H1 (cell line): ENCODE results near the gene PPM1F. TPM values are rescaled to one million over a fixed set of nuclear protein-coding genes. Genes with fewer than 3 reads are reported as not detected.
"Not testable (repeated sequence)": the region's sequence is repeated elsewhere in the genome, so short reads cannot be mapped to it uniquely, and the experiment has no call there.

Experiments
- CTCF ChIA-PET: fragments of 300-600 bp; sonication (Branson Sonifier 250); formaldehyde crosslinking; loops from one replicate; lab custom pipeline; 2021; ENCODE audit not compliant: partially characterized antibody; lab: Charles Lee
- POLR2A ChIA-PET: fragments of 300-600 bp; sonication (Branson Sonifier 250); formaldehyde crosslinking; loops from one replicate; lab custom pipeline; 2021; ENCODE audit warnings: inconsistent platforms; ENCODE audit not compliant: partially characterized antibody; lab: Charles Lee
- DNase-seq, 2 experiments: peaks; one replicate each; pipeline versions ENCODE4 v3.0.0 to v3.0.0-alpha.2; 2010 to 2022; ENCODE audit warnings: low spot score in 2 of 2, low read depth in 1 of 2, mixed read lengths in 1 of 2
- FAIRE-seq: peaks from 2 replicates; lab custom pipeline; 2011; peaks lifted over from hg19 to GRCh38; lab: Jason Lieb, UNC
- H2AFZ ChIP-seq: 2 replicates; pipeline ENCODE4 v1.8.1; 2012; ENCODE audit warnings: low read length, inconsistent platforms
- H2AK5ac ChIP-seq: 2 replicates; pipeline ENCODE4 v1.6.1; 2013; ENCODE audit warnings: low read depth, low read length
- H2BK120ac ChIP-seq: replicated peaks from 2 replicates; pipeline ENCODE3; 2013; ENCODE audit warnings: low read depth, low read length, inconsistent platforms
- H2BK12ac ChIP-seq: 2 replicates; pipeline ENCODE4 v1.6.1; 2013; ENCODE audit warnings: low read depth, low read length
- H2BK15ac ChIP-seq: 2 replicates; pipeline ENCODE4 v1.6.1; 2013; ENCODE audit warnings: low read length
- H2BK20ac ChIP-seq: 2 replicates; pipeline ENCODE4 v1.6.1; 2013; ENCODE audit warnings: low read length
- H2BK5ac ChIP-seq: 2 replicates; pipeline ENCODE4 v1.6.1; 2013; ENCODE audit warnings: low read depth, low read length
- H3K14ac ChIP-seq: 2 replicates; pipeline ENCODE4 v1.6.1; 2013; ENCODE audit warnings: inconsistent platforms; ENCODE audit not compliant: insufficient read length
- H3K18ac ChIP-seq: 2 replicates; pipeline ENCODE4 v1.6.1; 2013; ENCODE audit warnings: low read length; ENCODE audit errors: extremely low read depth
- H3K23ac ChIP-seq: 2 replicates; pipeline ENCODE4 v1.6.1; 2013; ENCODE audit warnings: inconsistent platforms; ENCODE audit not compliant: insufficient read length
- H3K23me2 ChIP-seq: 2 replicates; pipeline ENCODE4 v1.6.1; 2013; ENCODE audit warnings: low read depth, low read length
- H3K27ac ChIP-seq: 2 replicates; pipeline ENCODE4 v1.6.1; 2011; ENCODE audit warnings: low read depth, low read length, inconsistent platforms
- H3K27me3 ChIP-seq, 4 experiments: replicated peaks in 1 of 4; 1 replicate in 1 of 4; 2 replicates in 3 of 4; pipeline versions ENCODE4 v1.6.1 to v1.8.1; 2011 to 2013; ENCODE audit warnings: low read length in 3 of 4, mild to moderate bottlenecking in 3 of 4, inconsistent platforms in 2 of 4, mixed read lengths in 2 of 4, moderate library complexity in 1 of 4; ENCODE audit not compliant: control insufficient read depth in 3 of 4, insufficient read depth in 3 of 4; ENCODE audit errors: extremely low read depth in 1 of 4
- H3K36me3 ChIP-seq, 4 experiments: 2 replicates each; pipeline versions ENCODE4 v1.6.1 to v1.8.1; 2011 to 2013; ENCODE audit warnings: mild to moderate bottlenecking in 4 of 4, low read length in 3 of 4, moderate library complexity in 2 of 4, control low read depth in 1 of 4, inconsistent platforms in 1 of 4; ENCODE audit not compliant: insufficient read depth in 4 of 4, control insufficient read depth in 2 of 4
- H3K4ac ChIP-seq: replicated peaks from 2 replicates; pipeline ENCODE3; 2013; ENCODE audit warnings: low read length, low read depth, mixed read lengths, inconsistent platforms; ENCODE audit not compliant: insufficient read length
- H3K4me1 ChIP-seq, 4 experiments: replicated peaks in 1 of 4; 1 replicate in 1 of 4; 2 replicates in 3 of 4; pipeline versions ENCODE4 v1.6.1 to v1.8.1; 2011 to 2013; ENCODE audit warnings: low read length in 3 of 4, inconsistent platforms in 2 of 4, mixed read lengths in 1 of 4; ENCODE audit not compliant: insufficient read depth in 4 of 4, control insufficient read depth in 3 of 4
- H3K4me2 ChIP-seq, 2 experiments: 2 replicates each; pipeline versions ENCODE4 v1.6.1 to v1.8.1; 2011 to 2013; ENCODE audit warnings: low read depth in 2 of 2, low read length in 2 of 2, control low read depth in 1 of 2, inconsistent platforms in 1 of 2, mild to moderate bottlenecking in 1 of 2; ENCODE audit not compliant: insufficient read depth in 1 of 2
- H3K4me3 ChIP-seq, 4 experiments: fragments of 200-600, 300-600 bp in 1 of 4; sonication (generic), shearing (Covaris generic), sonication (Bioruptor Twin) in 1 of 4; 2 replicates each; pipeline versions ENCODE4 v1.5.1 to v1.8.1; 2011 to 2016; ENCODE audit warnings: low read length in 4 of 4, low read depth in 3 of 4, control low read depth in 2 of 4, inconsistent platforms in 2 of 4, mild to moderate bottlenecking in 2 of 4, mixed read lengths in 1 of 4, moderate library complexity in 1 of 4; ENCODE audit not compliant: insufficient read depth in 2 of 4; ENCODE audit errors: extremely low read depth in 1 of 4
- H3K56ac ChIP-seq: replicated peaks from 2 replicates; pipeline ENCODE3; 2013; ENCODE audit warnings: low read depth, mild to moderate bottlenecking, mixed read lengths, low read length, inconsistent platforms; ENCODE audit not compliant: insufficient read length
- H3K79me1 ChIP-seq: 2 replicates; pipeline ENCODE4 v1.6.1; 2013; ENCODE audit warnings: low read depth, low read length, control low read depth
- H3K79me2 ChIP-seq, 2 experiments: 2 replicates each; pipeline versions ENCODE4 v1.6.1 to v1.8.1; 2012 to 2013; ENCODE audit warnings: low read length in 2 of 2, mild to moderate bottlenecking in 2 of 2, inconsistent platforms in 1 of 2; ENCODE audit not compliant: insufficient read depth in 2 of 2, control insufficient read depth in 1 of 2
- H3K9ac ChIP-seq, 4 experiments: replicated peaks in 1 of 4; 1 replicate in 1 of 4; 2 replicates in 3 of 4; pipeline versions ENCODE4 v1.6.1 to v1.8.1; 2011 to 2013; ENCODE audit warnings: low read depth in 3 of 4, low read length in 3 of 4, control low read depth in 2 of 4, mild to moderate bottlenecking in 2 of 4, moderate library complexity in 2 of 4, inconsistent platforms in 1 of 4; ENCODE audit errors: extremely low read depth in 1 of 4
- H3K9me3 ChIP-seq, 2 experiments: 2 replicates each; pipeline versions ENCODE4 v1.6.1 to v1.8.1; 2012 to 2013; ENCODE audit warnings: mild to moderate bottlenecking in 2 of 2, moderate library complexity in 2 of 2, control low read depth in 1 of 2, inconsistent platforms in 1 of 2, low read depth in 1 of 2, low read length in 1 of 2, mixed read lengths in 1 of 2; ENCODE audit not compliant: insufficient read depth in 2 of 2
- H4K20me1 ChIP-seq, 2 experiments: replicated peaks in 1 of 2; 2 replicates each; pipeline versions ENCODE3 to v1.8.1; 2011 to 2013; ENCODE audit warnings: inconsistent platforms in 2 of 2, low read length in 2 of 2, mild to moderate bottlenecking in 1 of 2; ENCODE audit not compliant: insufficient read depth in 2 of 2, control insufficient read depth in 1 of 2
- H4K5ac ChIP-seq: 2 replicates; pipeline ENCODE4 v1.6.1; 2013; ENCODE audit warnings: low read length, low read depth, mixed read lengths, inconsistent platforms; ENCODE audit not compliant: insufficient read length
- H4K8ac ChIP-seq: 2 replicates; pipeline ENCODE4 v1.8.0; 2013; ENCODE audit warnings: mild to moderate bottlenecking, moderate library complexity, low read length, inconsistent platforms; ENCODE audit not compliant: insufficient read depth; ENCODE audit errors: extremely low read depth
- H4K91ac ChIP-seq: replicated peaks from 2 replicates; pipeline ENCODE3; 2013; ENCODE audit warnings: low read length, mixed read lengths, inconsistent platforms; ENCODE audit not compliant: insufficient read length
- TAF7 ChIP-seq: optimal IDR thresholded peaks from 2 replicates; pipeline ENCODE3; 2011; ENCODE audit warnings: low read depth, mild to moderate bottlenecking, inconsistent platforms, low read length, moderate library complexity, borderline replicate concordance
- WGBS, 2 experiments: shearing (Covaris generic) in 1 of 2; methylation state at CpG; one replicate each; pipeline versions ENCODE4 v1.1.6 to v1.1.7; 2013 to 2015; ENCODE audit warnings: low lambda C conversion rate in 2 of 2, mixed read lengths in 2 of 2, inconsistent platforms in 1 of 2, low coverage in 1 of 2, missing lambda C conversion rate in 1 of 2; ENCODE audit not compliant: insufficient replicate concordance in 2 of 2, insufficient coverage in 1 of 2, insufficient read length in 1 of 2; ENCODE audit errors: extremely low coverage in 1 of 2, missing lambda C conversion rate in 1 of 2; 5-methylcytosine and 5-hydroxymethylcytosine counted together
- polyA plus RNA-seq, 7 experiments: library from polyadenylated mRNA; depleted of rRNA in 3 of 7; stranded (reverse) in 5 of 7; unstranded in 2 of 7; fragments of >200 nt in 5 of 7; fragments of 200-250 nt in 2 of 7; gene quantifications; 1 replicate in 5 of 7; 2 replicates in 1 of 7; 4 replicates in 1 of 7; pipeline versions ENCODE4 v1.2.1 to v1.2.3, GENCODE V29; 2011 to 2013; ENCODE audit warnings: missing spikeins in 2 of 7, mixed read lengths in 2 of 7
- total RNA-seq: library from RNA; stranded (reverse); fragmentation: NEBNext Ultra II Directional; extraction: Animal tissue kit (Norgen Biotek cat#: 25700); gene quantifications from 2 replicates; pipeline ENCODE4 v1.2.1, GENCODE V29; 2021

The PPM1F gene
- total and polyA plus RNA-seq, 2 of the 8 experiments (the other 6 are each of a cell fraction or from before 2014, with no cell fraction given): 12.4 to 22.8 TPM

GRCh38 chr22:21887841-21888240, 64.8 kb downstream of the PPM1F start:
- H2BK15ac ChIP-seq: no peak overlapping the region
- ChIA-PET CTCF (interaction anchor here (1.0 to 1.8 kb wide), 3 partner anchors 12 to 27 kb away, joined by 3 to 5 read pairs (median 5); no protein-coding TSS in a partner anchor), POLR2A (interaction anchor here (0.8 kb wide), 1 partner anchor 33 kb away, joined by 5 read pairs; no protein-coding TSS in a partner anchor)
- no peaks in the 10 kb centered on the region for H3K4me1 ChIP-seq
- H3K18ac ChIP-seq: no peak overlapping the region
- no peak overlapping the region for H2BK120ac ChIP-seq
- no peaks in the 10 kb centered on the region for H3K79me1 ChIP-seq
- no peaks in the 10 kb centered on the region for H3K27me3 ChIP-seq
- no peak overlapping the region for H4K91ac ChIP-seq
- no peak overlapping the region for H2BK5ac ChIP-seq
- H4K8ac ChIP-seq: no peak overlapping the region
- H3K23me2 ChIP-seq: no peaks in the 10 kb centered on the region
- no peak overlapping the region for H3K27ac ChIP-seq
- no peak overlapping the region for H2AK5ac ChIP-seq
- H3K4me3 ChIP-seq: no peak overlapping the region
- no peak overlapping the region for H3K9ac ChIP-seq
- H3K4ac ChIP-seq: no peak overlapping the region
- H2BK20ac ChIP-seq: no peak overlapping the region
- H4K20me1 ChIP-seq: no peaks in the 10 kb centered on the region
- H3K79me2 ChIP-seq: no peaks in the 10 kb centered on the region
- FAIRE-seq: no peak
- H3K4me2 ChIP-seq: no peak overlapping the region
- H2AFZ ChIP-seq: no peak overlapping the region
- H3K23ac ChIP-seq: no peak overlapping the region
- H3K56ac ChIP-seq: no peak overlapping the region
- no peak overlapping the region for H3K14ac ChIP-seq
- TF ChIP-seq TAF7: no peak
- H3K9me3 ChIP-seq: peaks cover 0 to 3% of the 10 kb centered on the region in 2 experiments; a peak in 1 of 4 replicates
- H2BK12ac ChIP-seq: no peak overlapping the region
- no peak overlapping the region for H4K5ac ChIP-seq
- no peaks in the 10 kb centered on the region for H3K36me3 ChIP-seq
- DNase-seq: no peak

- H2AK5ac ChIP-seq, H3K4ac ChIP-seq, H2BK15ac ChIP-seq, H3K56ac ChIP-seq, H3K23me2 ChIP-seq, H2BK20ac ChIP-seq, H2BK120ac ChIP-seq, H3K36me3 ChIP-seq, H3K4me3 ChIP-seq, H3K9me3 ChIP-seq, H3K18ac ChIP-seq, POLR2A ChIA-PET, H3K4me2 ChIP-seq, H3K23ac ChIP-seq, H3K79me1 ChIP-seq, H3K4me1 ChIP-seq, FAIRE-seq, DNase-seq, H4K5ac ChIP-seq, H3K9ac ChIP-seq, H3K79me2 ChIP-seq, H3K14ac ChIP-seq, H4K8ac ChIP-seq, H4K20me1 ChIP-seq, CTCF ChIA-PET, H4K91ac ChIP-seq, H2BK5ac ChIP-seq, H2AFZ ChIP-seq, H3K27ac ChIP-seq, H3K27me3 ChIP-seq, H2BK12ac ChIP-seq: not testable (repeated sequence)
- 96% methylated on average over 8 of the region's 26 CpGs; no CpG with 5 or more reads in 1 of the 2 experiments for WGBS, 2 experiments
Observed at GRCh38 chr22:21883930-21884329, 68.7 kb downstream of the PPM1F start.
